GM12878 (cell line): Measurements from ENCODE around the gene SORBS2. TPM values are rescaled to one million over a fixed set of nuclear protein-coding genes. Genes with fewer than 3 reads are reported as not detected.
"Not testable (repeated sequence)": the region's sequence is repeated elsewhere in the genome, so short reads cannot be mapped to it uniquely, and the experiment has no call there.

Experiments
- ATAC-seq: fragments of 200-7000 bp; cut with Tn5 transposase; 3 replicates; pipeline ENCODE4 v1.9.1; 2020; ENCODE audit warnings: mild to moderate bottlenecking, moderate library complexity
- BruUV-seq: library from RNA; stranded (reverse); fragments of 400-500 nt; replicated peaks from 2 replicates; lab custom pipeline; 2021; lab: Mats Ljungman, UMichigan
- CTCF ChIA-PET: fragments of 300-600 bp; sonication (Branson Sonifier 250); formaldehyde crosslinking; extraction: SDS; loops from one replicate; lab custom pipeline; 2021; ENCODE audit warnings: inconsistent platforms; lab: Yijun Ruan, JAX
- POLR2A ChIA-PET: fragments of 350-600 bp; formaldehyde crosslinking; extraction: SDS; loops from one replicate; lab custom pipeline; 2021; ENCODE audit warnings: inconsistent platforms; lab: Charles Lee
- RAD21 ChIA-PET: fragments of 300-600 bp; sonication (Branson Sonifier 250); formaldehyde crosslinking; loops from one replicate; lab custom pipeline; 2023; ENCODE audit warnings: antibody characterized with exemption; ENCODE audit not compliant: unreplicated experiment; lab: Charles Lee
- SMC1A ChIA-PET: fragments of 300-600 bp; sonication (Branson Sonifier 250); formaldehyde crosslinking; loops from one replicate; lab custom pipeline; 2023; ENCODE audit not compliant: unreplicated experiment, uncharacterized antibody; lab: Charles Lee
- DNase-seq: peaks from one replicate; pipeline ENCODE4 v3.0.0-alpha.2; 2011; ENCODE audit warnings: low read depth, low spot score
- FAIRE-seq: peaks from 3 replicates; lab custom pipeline; 2011; peaks lifted over from hg19 to GRCh38; lab: Jason Lieb, UNC
- H2AFZ ChIP-seq: 2 replicates; pipeline ENCODE4 v1.6.0; 2011; ENCODE audit warnings: low read depth, low read length, control low read depth; ENCODE audit not compliant: control insufficient read depth
- H3K27ac ChIP-seq: 2 replicates; pipeline ENCODE4 v1.5.1; 2011; ENCODE audit warnings: control low read depth; ENCODE audit not compliant: control insufficient read depth, insufficient read depth
- H3K27me3 ChIP-seq, 2 experiments: replicated peaks in 1 of 2; 2 replicates each; pipeline versions ENCODE4 v1.6.0 to v1.6.1; 2011; ENCODE audit warnings: low read length in 1 of 2; ENCODE audit not compliant: control insufficient read depth in 2 of 2, insufficient read depth in 2 of 2
- H3K36me3 ChIP-seq, 2 experiments: 2 replicates each; pipeline ENCODE4 v1.5.1; 2011; ENCODE audit warnings: low read length in 1 of 2; ENCODE audit not compliant: control insufficient read depth in 2 of 2, insufficient read depth in 2 of 2
- H3K4me1 ChIP-seq: 2 replicates; pipeline ENCODE4 v1.6.1; 2011; ENCODE audit warnings: mild to moderate bottlenecking, low read length, moderate library complexity, mixed read lengths; ENCODE audit not compliant: control insufficient read depth, insufficient read depth
- H3K4me2 ChIP-seq: 2 replicates; pipeline ENCODE4 v1.6.0; 2011; ENCODE audit warnings: control low read depth; ENCODE audit not compliant: control insufficient read depth, insufficient read depth
- H3K4me3 ChIP-seq: fragments of 200-600 bp; sonication (generic); 2 replicates; pipeline ENCODE4 v1.5.1; 2016
- H3K79me2 ChIP-seq: 2 replicates; pipeline ENCODE4 v1.6.0; 2011; ENCODE audit warnings: low read length; ENCODE audit not compliant: control insufficient read depth, insufficient read depth
- H3K9ac ChIP-seq: 2 replicates; pipeline ENCODE4 v1.8.0; 2011; ENCODE audit warnings: low read length, control low read depth, mixed read lengths; ENCODE audit not compliant: control insufficient read depth, insufficient read depth
- H3K9me3 ChIP-seq: replicated peaks from 3 replicates; pipeline ENCODE4 v1.5.1; 2011; ENCODE audit warnings: mild to moderate bottlenecking, low read length; ENCODE audit not compliant: control insufficient read depth, insufficient read depth
- H4K20me1 ChIP-seq: 2 replicates; pipeline ENCODE4 v1.6.0; 2011; ENCODE audit not compliant: control insufficient read depth, insufficient read depth
- CHD2 ChIP-seq: IDR thresholded peaks from 2 replicates; pipeline ENCODE4 v1.6.1; 2011; ENCODE audit warnings: low read depth, low read length, improper control_type of control experiment, borderline replicate concordance
- HDAC2 ChIP-seq: fragments of 200-600 bp; sonication (generic); IDR thresholded peaks from 2 replicates; pipeline ENCODE4 v1.6.1; 2017
- MXI1 ChIP-seq: fragments of 150-350 bp; IDR thresholded peaks from 2 replicates; pipeline ENCODE4 v1.6.1; 2011; ENCODE audit warnings: low read depth, mild to moderate bottlenecking, inconsistent platforms, low read length, improper control_type of control experiment
- SUPT20H ChIP-seq: IDR thresholded peaks from 2 replicates; pipeline ENCODE4 v1.6.1; 2011; ENCODE audit warnings: low read depth, mild to moderate bottlenecking, low read length, moderate library complexity, borderline replicate concordance; ENCODE audit not compliant: control insufficient read depth
- YBX1 ChIP-seq: fragments of 450-650 bp; IDR thresholded peaks from 2 replicates; pipeline ENCODE4 v1.6.1; 2016; ENCODE audit warnings: antibody characterized with exemption
- WGBS: methylation state at CpG from one replicate; pipeline ENCODE4 v1.1.6; 2016; ENCODE audit warnings: low lambda C conversion rate; ENCODE audit not compliant: insufficient replicate concordance, insufficient coverage; ENCODE audit errors: missing lambda C conversion rate; 5-methylcytosine and 5-hydroxymethylcytosine counted together
- in situ Hi-C: fragments of 300-500 bp; cut with MboI; formaldehyde crosslinking; loops from 9 replicates; pipeline ENCODE4 v1.14.3; 2018; ENCODE audit warnings: mixed read lengths
- intact Hi-C: fragments of 100-400 bp; cut with micrococcal nuclease; formaldehyde crosslinking; loops from one replicate; pipeline ENCODE4 v1.14.2; 2022; ENCODE audit not compliant: unreplicated experiment
- polyA plus RNA-seq, 11 experiments: library from polyadenylated mRNA; depleted of rRNA in 4 of 11; unstranded in 6 of 11; stranded (reverse) in 5 of 11; fragments of >200 nt; fragmentation: Nextera tagmentation in 4 of 11; fragmentation: Illumina TruSeq in 1 of 11; extraction: Ambion mirVana in 4 of 11; extraction: Trizol in 1 of 11; gene quantifications; 1 replicate in 1 of 11; 2 replicates in 10 of 11; pipeline versions ENCODE4 v1.2.1 to v1.2.3, GENCODE V29; 2011 to 2016; ENCODE audit warnings: inconsistent platforms in 2 of 11, missing spikeins in 2 of 11, low read depth in 1 of 11
- total RNA-seq, 4 experiments: library from RNA; depleted of rRNA in 3 of 4; stranded (reverse); fragments of >200 nt in 3 of 4; fragmentation: Illumina TruSeq in 1 of 4; extraction: Trizol in 1 of 4; gene quantifications; 2 replicates each; pipeline versions ENCODE4 v1.2.1 to v1.2.3, GENCODE V29; 2013 to 2021

The SORBS2 gene
- total and polyA plus RNA-seq, 10 of the 15 experiments (the other 5 are each of a cell fraction or from before 2014, with no cell fraction given) = 0.06 to 3.0 (median 0.79) TPM

DNA sequence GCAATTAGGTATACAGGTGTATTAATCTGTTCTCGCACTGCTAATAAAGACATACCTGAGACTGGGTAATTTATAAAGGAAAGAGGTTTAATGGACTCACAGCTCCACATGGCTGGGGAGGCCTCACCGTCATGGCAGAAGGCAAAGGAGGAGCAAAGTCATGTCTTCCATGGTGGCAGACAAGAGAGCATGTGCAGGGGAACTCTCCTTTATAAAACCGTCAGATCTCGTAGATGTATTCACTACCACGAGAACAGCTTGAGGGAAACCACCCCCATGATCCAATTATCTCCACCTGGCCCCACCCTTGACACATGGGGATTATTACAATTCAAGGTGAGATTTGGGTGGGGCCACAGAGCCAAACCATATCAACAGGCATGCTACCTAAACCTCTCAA, 97.5 kb downstream of the SORBS2 start:
- H3K9ac ChIP-seq, RAD21 ChIA-PET, H3K79me2 ChIP-seq, H3K4me2 ChIP-seq, ATAC-seq, H3K27ac ChIP-seq, H3K4me3 ChIP-seq, H3K9me3 ChIP-seq, DNase-seq, H3K36me3 ChIP-seq, in situ Hi-C loops, CTCF ChIA-PET, H2AFZ ChIP-seq, SMC1A ChIA-PET, POLR2A ChIA-PET, FAIRE-seq, H3K4me1 ChIP-seq, intact Hi-C loops, BruUV-seq, H3K27me3 ChIP-seq, H4K20me1 ChIP-seq: not testable (repeated sequence)
- 55% methylated on average over 5 of the region's 5 CpGs for WGBS

DNA sequence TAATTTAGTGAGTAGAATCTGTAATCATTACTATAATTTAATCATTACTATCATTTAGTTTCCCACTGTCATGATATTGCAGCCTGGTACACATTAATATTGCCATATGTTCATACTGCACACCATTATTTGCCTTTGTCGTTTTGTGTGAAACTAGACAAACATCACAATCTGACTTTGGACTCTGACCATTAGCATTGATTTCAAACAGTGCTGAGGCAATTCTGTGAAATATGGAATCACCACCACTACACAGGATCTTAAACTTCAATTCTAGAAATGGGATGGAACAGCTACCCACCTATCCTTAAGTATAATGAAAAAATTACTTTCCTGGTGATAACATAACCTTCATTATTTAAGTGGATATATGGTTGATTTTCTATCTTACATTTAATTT, 98.3 kb downstream of the SORBS2 start:
- ATAC-seq = no peak
- intact Hi-C loops = no loop called here
- BruUV-seq = no TSS peak

More for the DNA sequence above, 98.3 kb downstream of the SORBS2 start:
- Histone ChIP-seq H3K4me3 (no peak overlapping the region), H3K27ac (no peak overlapping the region), H2AFZ (no peak overlapping the region), H3K27me3 (no peaks in the 10 kb centered on the region), H3K36me3 (no peaks in the 10 kb centered on the region), H3K9ac (no peak overlapping the region), H3K4me2 (no peak overlapping the region)
- SMC1A ChIA-PET = no interaction called here
- CTCF ChIA-PET = no interaction called here
- RAD21 ChIA-PET = no interaction called here
- POLR2A ChIA-PET = no interaction called here
- DNase-seq = no peak
- 95% methylated on average over 1 of the region's 1 CpG for WGBS
- in situ Hi-C loops = no loop called here
- TF ChIP-seq CHD2 (no peak), HDAC2 (no peak), YBX1 (no peak), SUPT20H (no peak), MXI1 (no peak)
- TF ChIP-seq, all 136 proteins: peak for 0
- Histone ChIP-seq H3K9me3 (no peaks in the 10 kb centered on the region; the same call in 2 of the 3 replicates), H3K79me2 (no peaks in the 10 kb centered on the region), H4K20me1 (no peaks in the 10 kb centered on the region), H3K4me1 (no peaks in the 10 kb centered on the region)
- no peak for FAIRE-seq
